T47D (cell line): Measurements from ENCODE around the gene ITGB5.
A peak's percentile ranks its signal among the peaks of the same experiment; 100 is the strongest.
"Not testable (repeated sequence)": the region's sequence is repeated elsewhere in the genome, so short reads cannot be mapped to it uniquely, and the experiment has no call there.

Experiments
- DNase-seq, 2 experiments: peaks; one replicate each; pipeline versions ENCODE4 v3.0.0 to v3.0.0-alpha.2; 2011 to 2012; ENCODE audit warnings: low read depth in 1 of 2, low spot score in 1 of 2
- JUND ChIP-seq: IDR thresholded peaks from 2 replicates; pipeline ENCODE4 v1.6.1; 2012; ENCODE audit warnings: low read depth
- in situ Hi-C: cut with HindIII; loops from 2 replicates; pipeline ENCODE4 v1.10.0; 2016; ENCODE audit warnings: low sequenced_read_pairs, low pct_unique_long_range_greater_than_20kb

The ITGB5 gene

GRCh38 chr3:124791142-124791541 is 96.0 kb downstream of the ITGB5 start:
- DNase-seq = no peak
- TF ChIP-seq JUND = no peak
- in situ Hi-C loops = no loop called here

- in situ Hi-C loops, DNase-seq: not testable (repeated sequence)
Measured at GRCh38 chr3:124789103-124789502, 98.1 kb downstream of the ITGB5 start.

- no peak for TF ChIP-seq JUND
- in situ Hi-C loops = no loop called here
- DNase-seq = no peak
Measured at GRCh38 chr3:124788254-124788745, 98.9 kb downstream of the ITGB5 start.

GRCh38 chr3:124787476-124788195 is 99.5 kb downstream of the ITGB5 start:
- in situ Hi-C loops = no loop called here
- DNase-seq = no peak
- no peak for TF ChIP-seq JUND

- DNase-seq = peak in 1 of 2 experiments; percentile 65
- no peak for TF ChIP-seq JUND
- in situ Hi-C loops = no loop called here
Measured at GRCh38 chr3:124786511-124787241, 100.5 kb downstream of the ITGB5 start.

GRCh38 chr3:124785973-124786372 is 101.2 kb downstream of the ITGB5 start:
- DNase-seq = no peak
- in situ Hi-C loops = no loop called here
- no peak for TF ChIP-seq JUND

GRCh38 chr3:124784686-124785382 is 102.3 kb downstream of the ITGB5 start:
- DNase-seq = no peak
- no peak for TF ChIP-seq JUND
- in situ Hi-C loops = no loop called here

GRCh38 chr3:124783696-124784095 is 103.5 kb downstream of the ITGB5 start:
- no peak for TF ChIP-seq JUND
- DNase-seq = no peak
- in situ Hi-C loops = no loop called here

- in situ Hi-C loops, DNase-seq: not testable (repeated sequence)
Measured at GRCh38 chr3:124782377-124782712, 104.8 kb downstream of the ITGB5 start.

- in situ Hi-C loops = no loop called here
- peak in 1 of 2 experiments; percentile 24 for DNase-seq
- no peak for TF ChIP-seq JUND
Measured at GRCh38 chr3:124781476-124782376, 105.4 kb downstream of the ITGB5 start.

GRCh38 chr3:124780761-124781475 is 106.2 kb downstream of the ITGB5 start:
- no peak for DNase-seq

More at GRCh38 chr3:124780761-124781475, 106.2 kb downstream of the ITGB5 start:
- in situ Hi-C loops = no loop called here
- TF ChIP-seq JUND = no peak
